ENCODE results near the gene TIMM22. TPM values are rescaled to one million over a fixed set of nuclear protein-coding genes. Genes with fewer than 3 reads are reported as not detected.

TIMM22 gene
- total RNA-seq, 2 experiments from 2014 or later = 8.0 to 9.6 TPM

GRCh38 chr17:1050246-1050995, 53.5 kb downstream of the TIMM22 start:
- peaks cover 9% of the 10 kb centered on the region for H3K36me3 Mint-ChIP-seq
- no peak for DNase-seq
- intact Hi-C loops (cut with micrococcal nuclease) = no loop called here
- ChIA-PET POLR2A (no interaction called here), CTCF (interaction anchor here (1.1 to 1.8 kb wide), 2 partner anchors 8 to 137 kb away, joined by 3 to 5 read pairs; no protein-coding TSS in a partner anchor)
- no peaks in the 10 kb centered on the region for H3K27me3 Mint-ChIP-seq
- H3K9me3 Mint-ChIP-seq = no peaks in the 10 kb centered on the region
- H3K4me1 Mint-ChIP-seq (ENCODE audit: low read depth) = no peaks in the 10 kb centered on the region
- no peak overlapping the region for H3K27ac Mint-ChIP-seq
- no peak overlapping the region for H3K4me3 Mint-ChIP-seq

GRCh38 chr17:1050996-1051925, 54.3 kb downstream of the TIMM22 start:
- CTCF ChIA-PET = no interaction called here
- no peak for DNase-seq
- H3K4me3 Mint-ChIP-seq = no peak overlapping the region
- no peak overlapping the region for H3K27ac Mint-ChIP-seq
- POLR2A ChIA-PET = no interaction called here
- no peaks in the 10 kb centered on the region for H3K9me3 Mint-ChIP-seq
- H3K4me1 Mint-ChIP-seq (ENCODE audit: low read depth) = no peaks in the 10 kb centered on the region
- H3K36me3 Mint-ChIP-seq = peaks cover 9% of the 10 kb centered on the region
- intact Hi-C loops (cut with micrococcal nuclease) = no loop called here
- no peaks in the 10 kb centered on the region for H3K27me3 Mint-ChIP-seq

Small RNA genes within 50 kb of the gene (microRNA-seq; reads per million reads assigned to microRNA genes)
- gene MIR3183 (ENCODE audit: borderline microRNAs expressed, borderline number of aligned reads, borderline replicate concordance) = not detected

Other genes starting within 250 kb of the TIMM22 start
- 10 to 100 TPM; 38.8 to 39.6 TPM for gene GEMIN4, start 244.9 kb upstream of the TIMM22 start, total RNA-seq
- gene GLOD4, start 214.8 kb upstream of the TIMM22 start, total RNA-seq = 10 to 100 TPM; 56.3 to 66.5 TPM
- gene MRM3, start 214.8 kb upstream of the TIMM22 start, total RNA-seq = 10 to 100 TPM; 24.6 to 26.1 TPM
- gene NXN, start 17.4 kb upstream of the TIMM22 start, total RNA-seq = under 1 TPM; 0.31 to 0.33 TPM
- gene ABR, start 182.9 kb downstream of the TIMM22 start, total RNA-seq = 10 to 100 TPM; 50.3 to 54.5 TPM